B cell (primary cell): ENCODE results near the gene OR2T10. TPM values are rescaled to one million over a fixed set of nuclear protein-coding genes. Genes with fewer than 3 reads are reported as not detected.
A peak's percentile ranks its signal among the peaks of the same experiment; 100 is the strongest.

Experiments
- ATAC-seq: fragments of 200-7000 bp; cut with Tn5 transposase; one replicate; pipeline ENCODE4 v1.10.0; 2021; ENCODE audit warnings: low read depth, mild to moderate bottlenecking, moderate number of reproducible peaks, moderate library complexity
- CTCF ChIA-PET: fragments of 350-600 bp; sonication (Branson Sonifier 250); formaldehyde crosslinking; loops from one replicate; lab custom pipeline; 2021; ENCODE audit warnings: antibody characterized with exemption, inconsistent platforms; lab: Charles Lee
- POLR2A ChIA-PET: fragments of 350-600 bp; sonication (Branson Sonifier 250); formaldehyde crosslinking; loops from one replicate; lab custom pipeline; 2021; ENCODE audit warnings: antibody characterized with exemption; lab: Charles Lee
- DNase-seq: peaks from one replicate; pipeline ENCODE4 v3.0.0; 2013
- H2AFZ ChIP-seq: 2 replicates; pipeline ENCODE4 v1.6.1; 2012; ENCODE audit warnings: mild to moderate bottlenecking, low read depth, low read length; ENCODE audit not compliant: insufficient read depth, poor library complexity, severe bottlenecking
- H3K27ac ChIP-seq, 2 donors: 1 replicate in 1 of 2; 2 replicates in 1 of 2; pipeline ENCODE4 v1.5.1; 2012 to 2013; ENCODE audit warnings: low read length in 2 of 2, mild to moderate bottlenecking in 2 of 2, moderate library complexity in 1 of 2
- H3K27me3 ChIP-seq, 4 experiments: fragments of 200-600 bp in 1 of 4; sonication (generic) in 1 of 4; replicated peaks in 1 of 4; 1 replicate in 2 of 4; 2 replicates in 2 of 4; pipeline versions ENCODE4 v1.6.1 to v1.7.0; 2013 to 2016; ENCODE audit warnings: low read length in 3 of 4, mild to moderate bottlenecking in 2 of 4, mixed read lengths in 1 of 4, moderate library complexity in 1 of 4; ENCODE audit not compliant: insufficient read depth in 4 of 4, control insufficient read depth in 3 of 4; ENCODE audit errors: control extremely low read depth in 1 of 4
- H3K36me3 ChIP-seq, 2 experiments: replicated peaks in 1 of 2; 1 replicate in 1 of 2; 2 replicates in 1 of 2; pipeline versions ENCODE4 v1.6.1 to v1.7.1; 2013; ENCODE audit warnings: low read length in 1 of 2; ENCODE audit not compliant: insufficient read depth in 2 of 2, control insufficient read depth in 1 of 2; ENCODE audit errors: control extremely low read depth in 1 of 2, extremely low read depth in 1 of 2
- H3K4me1 ChIP-seq, 2 donors: fragments of 200-600 bp in 1 of 2; sonication (generic) in 1 of 2; 1 replicate in 1 of 2; 2 replicates in 1 of 2; pipeline versions ENCODE4 v1.5.1 to v1.6.1; 2013 to 2017; ENCODE audit warnings: low read length in 2 of 2; ENCODE audit not compliant: control insufficient read depth in 2 of 2, insufficient read depth in 2 of 2
- H3K4me2 ChIP-seq: replicated peaks from 2 replicates; pipeline ENCODE3; 2012; ENCODE audit warnings: mild to moderate bottlenecking, low read depth, low read length; ENCODE audit not compliant: poor library complexity, severe bottlenecking
- H3K4me3 ChIP-seq, 5 experiments: fragments of 200-600 bp in 1 of 5; sonication (generic) in 1 of 5; 1 replicate in 3 of 5; 2 replicates in 2 of 5; pipeline versions ENCODE4 v1.5.1 to v1.7.0; 2011 to 2016; ENCODE audit warnings: low read length in 4 of 5, mild to moderate bottlenecking in 4 of 5, low read depth in 2 of 5, control low read depth in 1 of 5, moderate library complexity in 1 of 5; ENCODE audit not compliant: insufficient read depth in 1 of 5; ENCODE audit errors: control extremely low read depth in 1 of 5, extremely low read depth in 1 of 5
- H3K79me2 ChIP-seq: fragments of 200-600 bp; sonication (generic); one replicate; pipeline ENCODE4 v1.6.0; 2016; ENCODE audit warnings: low read length; ENCODE audit not compliant: control insufficient read depth, insufficient read depth
- H3K9ac ChIP-seq: fragments of 200-600 bp; sonication (generic); 2 replicates; pipeline ENCODE4 v1.6.1; 2017; ENCODE audit warnings: mild to moderate bottlenecking, low read length, moderate library complexity
- H3K9me3 ChIP-seq, 3 donors: one replicate each; pipeline versions ENCODE4 v1.6.1 to v1.7.1; 2013; ENCODE audit warnings: low read length in 2 of 3; ENCODE audit not compliant: control insufficient read depth in 2 of 3, insufficient read depth in 1 of 3; ENCODE audit errors: control extremely low read depth in 1 of 3
- H4K20me1 ChIP-seq: 2 replicates; pipeline ENCODE4 v1.6.0; 2012; ENCODE audit warnings: mild to moderate bottlenecking, low read length; ENCODE audit not compliant: insufficient read depth, control insufficient read depth, poor library complexity, severe bottlenecking
- H3K27ac Mint-ChIP-seq: one replicate; pipeline ENCODE4 v1.8.0; 2021; ENCODE audit warnings: mixed read lengths
- H3K27me3 Mint-ChIP-seq: one replicate; pipeline ENCODE4 v1.8.0; 2021; ENCODE audit warnings: mixed read lengths
- H3K4me1 Mint-ChIP-seq: one replicate; pipeline ENCODE4 v1.8.0; 2021; ENCODE audit warnings: mixed read lengths
- H3K4me3 Mint-ChIP-seq: one replicate; pipeline ENCODE4 v1.8.0; 2021; ENCODE audit warnings: mixed read lengths
- H3K9me3 Mint-ChIP-seq: one replicate; pipeline ENCODE4 v1.8.0; 2022; ENCODE audit warnings: mixed read lengths; ENCODE audit not compliant: insufficient read depth
- EZH2 ChIP-seq: IDR thresholded peaks from 2 replicates; pipeline ENCODE4 v1.6.1; 2012; ENCODE audit warnings: borderline replicate concordance, low read depth, mild to moderate bottlenecking, moderate library complexity, low read length; ENCODE audit not compliant: insufficient read depth, poor library complexity, severe bottlenecking
- WGBS: methylation state at CpG from one replicate; pipeline ENCODE4 v1.1.5; 2013; ENCODE audit warnings: missing lambda C conversion rate; ENCODE audit not compliant: insufficient coverage; 5-methylcytosine and 5-hydroxymethylcytosine counted together
- intact Hi-C: fragments of 100-400 bp; cut with micrococcal nuclease; formaldehyde crosslinking; loops from one replicate; pipeline ENCODE4 v1.10.0; 2022
- polyA plus RNA-seq: library from polyadenylated mRNA; depleted of rRNA; stranded (reverse); fragments of >200 nt; gene quantifications from 2 replicates; pipeline ENCODE4 v1.2.3, GENCODE V29; 2012
- total RNA-seq, 2 donors: library from RNA; stranded (reverse); fragments of 120-200 nt in 1 of 2; gene quantifications; 1 replicate in 1 of 2; 2 replicates in 1 of 2; pipeline versions ENCODE4 v1.2.3 to v1.2.4, GENCODE V29; 2013 to 2022
- TF ChIP-seq, protein P1 (sequence below): fragments of 200-600 bp; IDR thresholded peaks from one replicate; pipeline ENCODE4 v1.8.0; 2022; ENCODE audit warnings: antibody characterized with exemption, mild to moderate bottlenecking

Gene OR2T10
- total and polyA plus RNA-seq, 2 donors (not counting 1 experiment from before 2014, with no cell fraction given) = 0.27 to 2.5 TPM

GRCh38 chr1:248622570-248623001, 25.1 kb upstream of the OR2T10 start:
- Histone ChIP-seq H3K9me3 (no peaks in the 10 kb centered on the region), H4K20me1 (no peaks in the 10 kb centered on the region), H3K4me1 (peaks cover 6 to 7% of the 10 kb centered on the region in 2 donors), H3K27ac (peak overlapping the region; percentile 21 to 25), H3K4me2 (peak overlapping the region; percentile 54), H3K36me3 (no peaks in the 10 kb centered on the region), H3K27me3 (no peaks in the 10 kb centered on the region), H3K79me2 (no peaks in the 10 kb centered on the region), H3K4me3 (no peak overlapping the region), H2AFZ (peak overlapping the region; percentile 60), H3K9ac (peak overlapping the region; percentile 24)
- ChIA-PET CTCF (interaction anchor here (0.6 to 15.1 kb wide), 34 partner anchors 9 to 236 kb away, joined by 3 to 315 read pairs (median 4); partner anchors contain the start of genes OR2T1, OR2T10, SH3BP5L and ZNF672), POLR2A (interaction anchor here (1.7 kb wide), 1 partner anchor 184 kb away, joined by 5 read pairs; no protein-coding TSS in a partner anchor)
- TF ChIP-seq, protein P1, sequence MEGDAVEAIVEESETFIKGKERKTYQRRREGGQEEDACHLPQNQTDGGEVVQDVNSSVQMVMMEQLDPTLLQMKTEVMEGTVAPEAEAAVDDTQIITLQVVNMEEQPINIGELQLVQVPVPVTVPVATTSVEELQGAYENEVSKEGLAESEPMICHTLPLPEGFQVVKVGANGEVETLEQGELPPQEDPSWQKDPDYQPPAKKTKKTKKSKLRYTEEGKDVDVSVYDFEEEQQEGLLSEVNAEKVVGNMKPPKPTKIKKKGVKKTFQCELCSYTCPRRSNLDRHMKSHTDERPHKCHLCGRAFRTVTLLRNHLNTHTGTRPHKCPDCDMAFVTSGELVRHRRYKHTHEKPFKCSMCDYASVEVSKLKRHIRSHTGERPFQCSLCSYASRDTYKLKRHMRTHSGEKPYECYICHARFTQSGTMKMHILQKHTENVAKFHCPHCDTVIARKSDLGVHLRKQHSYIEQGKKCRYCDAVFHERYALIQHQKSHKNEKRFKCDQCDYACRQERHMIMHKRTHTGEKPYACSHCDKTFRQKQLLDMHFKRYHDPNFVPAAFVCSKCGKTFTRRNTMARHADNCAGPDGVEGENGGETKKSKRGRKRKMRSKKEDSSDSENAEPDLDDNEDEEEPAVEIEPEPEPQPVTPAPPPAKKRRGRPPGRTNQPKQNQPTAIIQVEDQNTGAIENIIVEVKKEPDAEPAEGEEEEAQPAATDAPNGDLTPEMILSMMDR = peak; percentile 89
- no peak for TF ChIP-seq EZH2
- 41% methylated on average over 3 of the region's 4 CpGs for WGBS
- no peaks in the 10 kb centered on the region for H3K9me3 Mint-ChIP-seq
- peak; percentile 93 for ATAC-seq
- DNase-seq = peak; percentile 68
- H3K27me3 Mint-ChIP-seq = no peaks in the 10 kb centered on the region
- peaks cover 11% of the 10 kb centered on the region for H3K4me1 Mint-ChIP-seq
- intact Hi-C loops = loop anchor here (1.0 to 2.0 kb wide), 4 partner anchors 64 to 218 kb away; partner anchors contain the start of gene ZNF672
- H3K27ac Mint-ChIP-seq = peak overlapping the region; percentile 90
- H3K4me3 Mint-ChIP-seq = peak overlapping the region; percentile 56

DNA sequence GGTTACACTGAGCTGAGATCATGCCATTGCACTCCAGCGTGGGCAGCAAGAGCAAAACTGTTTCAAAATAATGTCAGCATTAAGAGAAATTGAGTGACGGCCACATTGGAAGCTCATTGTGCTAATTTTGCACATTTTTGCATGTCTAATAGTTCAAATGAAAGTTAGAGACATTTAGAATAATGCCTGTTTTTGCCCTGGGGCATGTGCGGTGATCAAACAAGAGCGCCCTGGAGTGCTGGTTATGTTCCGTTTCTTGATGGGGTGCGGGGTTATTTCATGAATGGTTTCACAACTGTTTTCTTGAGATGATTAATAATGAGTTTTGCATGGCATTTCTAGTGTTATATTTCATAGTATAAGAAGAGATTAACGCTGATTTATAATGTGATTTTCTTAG, 24.3 kb upstream of the OR2T10 start:
- no peak overlapping the region for H3K9ac ChIP-seq
- intact Hi-C loops = loop anchor here (1.0 to 2.0 kb wide), 4 partner anchors 65 to 217 kb away; partner anchors contain the start of gene ZNF672
- H3K36me3 ChIP-seq = no peaks in the 10 kb centered on the region
- Mint-ChIP-seq H3K9me3 (no peaks in the 10 kb centered on the region), H3K4me1 (peaks cover 11% of the 10 kb centered on the region), H3K4me3 (no peak overlapping the region), H3K27ac (no peak overlapping the region), H3K27me3 (no peaks in the 10 kb centered on the region)
- H3K27me3 ChIP-seq = no peaks in the 10 kb centered on the region
- no peaks in the 10 kb centered on the region for H3K79me2 ChIP-seq
- ATAC-seq (no peak), DNase-seq (no peak)
- no peak overlapping the region for H3K4me2 ChIP-seq
- H3K27ac ChIP-seq = no peak overlapping the region
- H3K9me3 ChIP-seq = no peaks in the 10 kb centered on the region
- no peaks in the 10 kb centered on the region for H4K20me1 ChIP-seq
- no peak overlapping the region for H3K4me3 ChIP-seq
- H2AFZ ChIP-seq = no peak overlapping the region
- H3K4me1 ChIP-seq = peaks cover 6 to 7% of the 10 kb centered on the region in 2 donors
- WGBS = 95% methylated on average over 5 of the region's 7 CpGs
- ChIA-PET POLR2A (no interaction called here), CTCF (interaction anchor here (0.7 to 15.1 kb wide), 19 partner anchors 8 to 219 kb away, joined by 3 to 315 read pairs (median 5); partner anchors contain the start of gene OR2T1)
- no peak for TF ChIP-seq EZH2
- TF ChIP-seq, protein P1 = no peak
